ENCODE results near the gene LGR6. TPM values are rescaled to one million over a fixed set of nuclear protein-coding genes. Genes with fewer than 3 reads are reported as not detected.
"Not testable (repeated sequence)": the region's sequence is repeated elsewhere in the genome, so short reads cannot be mapped to it uniquely, and the experiment has no call there.

The LGR6 gene
- total RNA-seq, 1 donor from 2014 or later: 4.1 TPM

- DNase-seq (ENCODE audit: missing footprints) (no peak), ATAC-seq (no peak)
- intact Hi-C loops (cut with DNase I): no loop called here
Measured at GRCh38 chr1:202168861-202169260, 24.7 kb upstream of the LGR6 start.

DNA sequence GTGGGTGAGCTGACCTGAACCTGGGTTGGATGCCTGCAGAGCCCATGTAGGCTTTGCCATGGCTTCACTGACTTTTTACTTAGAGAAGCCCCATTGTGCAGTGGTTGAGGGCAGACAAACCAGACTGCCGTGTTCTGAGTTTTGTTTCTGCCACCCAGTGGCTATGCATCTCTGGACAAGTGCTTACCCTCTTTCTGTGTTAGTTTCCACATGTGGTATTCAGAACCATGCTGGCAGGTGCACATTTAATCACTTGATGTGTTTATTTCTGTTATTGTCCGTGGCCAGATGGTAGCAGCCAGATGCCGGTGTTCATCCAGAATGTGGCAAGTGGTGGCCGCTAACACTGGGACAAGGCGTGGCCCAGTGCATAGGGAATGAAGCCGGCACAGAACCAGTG is 22.9 kb upstream of the LGR6 start:
- no peak for DNase-seq (ENCODE audit: missing footprints)
- intact Hi-C loops (cut with DNase I): no loop called here
- no peak for ATAC-seq

GRCh38 chr1:202171292-202172014 is 22.1 kb upstream of the LGR6 start:
- peak; percentile 11 for ATAC-seq
- intact Hi-C loops (cut with DNase I): no loop called here

DNA sequence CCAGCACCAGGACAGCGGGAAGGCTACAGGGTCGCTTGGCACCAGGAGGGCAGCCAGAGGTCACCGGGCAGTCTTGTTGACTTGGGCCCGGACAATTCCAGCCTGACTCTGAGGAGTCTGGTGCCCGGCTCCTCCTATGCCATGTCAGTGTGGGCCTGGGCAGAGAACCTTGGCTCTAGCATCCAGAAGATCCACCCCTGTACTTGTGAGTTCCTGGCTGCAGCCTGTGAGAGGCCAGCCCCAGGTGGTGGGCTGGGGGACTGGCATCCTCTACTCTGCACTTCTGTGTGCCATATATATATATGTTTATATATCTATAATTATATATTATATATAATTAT is 21.6 kb upstream of the LGR6 start:
- intact Hi-C loops (cut with DNase I): no loop called here
- ATAC-seq (peak; percentile 3), DNase-seq (ENCODE audit: missing footprints) (no peak)

More at GRCh38 chr1:202171292-202172014, 22.1 kb upstream of the LGR6 start:
- DNase-seq (ENCODE audit: missing footprints): no peak

GRCh38 chr1:202173993-202174392 is 19.6 kb upstream of the LGR6 start:
- ATAC-seq: no peak
- intact Hi-C loops (cut with DNase I): no loop called here
- no peak for DNase-seq (ENCODE audit: missing footprints)

- intact Hi-C loops (cut with DNase I): no loop called here
Measured at GRCh38 chr1:202176949-202177927, 16.4 kb upstream of the LGR6 start.

GRCh38 chr1:202179828-202180750 is 13.5 kb upstream of the LGR6 start:
- no peak for DNase-seq (ENCODE audit: missing footprints)
- ATAC-seq: no peak
- intact Hi-C loops (cut with DNase I): no loop called here

More at GRCh38 chr1:202176949-202177927, 16.4 kb upstream of the LGR6 start:
- DNase-seq (ENCODE audit: missing footprints) (no peak), ATAC-seq (no peak)

DNA sequence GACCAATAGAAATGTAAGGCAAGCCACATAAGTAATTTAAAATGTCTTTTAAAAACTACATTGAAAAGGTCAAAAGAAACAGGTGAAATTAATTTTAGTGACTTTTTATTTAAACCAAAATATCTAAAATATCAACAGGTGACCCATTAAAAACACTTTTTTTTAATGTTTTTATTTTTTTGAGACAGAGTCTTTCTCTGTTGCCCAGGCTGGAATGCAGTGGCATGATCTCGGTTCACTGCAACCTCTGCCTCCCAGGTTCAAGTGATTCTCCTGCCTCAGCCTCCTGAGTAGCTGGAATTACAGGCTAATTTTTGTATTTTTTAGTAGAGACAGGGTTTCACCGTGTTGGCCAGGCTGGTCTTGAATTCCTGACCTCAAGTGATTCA is 12.9 kb upstream of the LGR6 start:
- DNase-seq (ENCODE audit: missing footprints); ATAC-seq; intact Hi-C loops (cut with DNase I): not testable (repeated sequence)

- DNase-seq (ENCODE audit: missing footprints) (no peak), ATAC-seq (no peak)
- intact Hi-C loops (cut with DNase I): no loop called here
Measured at GRCh38 chr1:202181586-202181985, 12.0 kb upstream of the LGR6 start.

DNA sequence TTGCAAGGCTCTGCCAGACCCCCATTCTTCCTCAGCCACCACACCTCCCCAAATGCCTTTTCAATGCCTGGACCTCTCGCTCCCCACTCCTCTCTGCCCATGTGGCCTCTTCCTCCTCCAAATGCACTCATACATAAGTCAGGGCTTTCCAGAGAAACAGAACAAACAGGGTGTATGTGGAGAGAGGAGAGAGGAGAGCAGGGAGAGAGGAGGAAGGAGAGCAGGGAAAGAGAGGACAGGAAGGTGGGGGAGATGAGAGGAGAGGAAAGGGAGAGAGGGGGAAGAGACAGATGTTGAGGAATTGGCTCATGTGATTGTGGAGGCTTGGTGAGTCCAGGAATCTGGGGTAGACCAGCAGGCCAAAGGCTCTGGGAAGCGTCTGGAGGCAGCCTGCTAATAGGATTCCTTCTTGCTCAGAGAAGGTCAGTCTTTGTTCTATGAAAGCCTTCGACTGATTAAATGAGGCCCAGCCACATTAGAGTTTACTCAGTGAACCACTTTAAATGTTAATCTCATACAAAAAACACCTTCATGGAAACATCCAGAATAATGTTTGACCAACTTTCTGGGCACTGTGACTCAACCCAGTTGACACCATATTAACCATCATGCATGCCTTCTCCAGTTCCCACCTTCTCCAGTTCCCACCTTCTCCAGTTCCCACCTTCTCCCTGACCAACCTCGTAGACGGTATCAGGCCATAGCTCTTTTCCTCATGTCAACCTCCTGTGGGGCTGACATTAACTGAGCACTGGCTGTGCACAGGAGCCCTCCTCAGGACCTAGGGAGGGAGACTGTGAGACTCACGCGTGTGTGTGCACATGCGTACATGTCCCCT is 11.3 kb upstream of the LGR6 start:
- intact Hi-C loops (cut with DNase I): no loop called here
- DNase-seq (ENCODE audit: missing footprints) (no peak), ATAC-seq (no peak)

- intact Hi-C loops (cut with DNase I): no loop called here
- DNase-seq (ENCODE audit: missing footprints): peak; percentile 93
- ATAC-seq: peak; percentile 61
Measured at GRCh38 chr1:202184750-202185460, 8.7 kb upstream of the LGR6 start.

- DNase-seq (ENCODE audit: missing footprints): no peak
- intact Hi-C loops (cut with DNase I): no loop called here
- ATAC-seq: no peak
Measured at GRCh38 chr1:202186327-202186726, 7.3 kb upstream of the LGR6 start.

DNA sequence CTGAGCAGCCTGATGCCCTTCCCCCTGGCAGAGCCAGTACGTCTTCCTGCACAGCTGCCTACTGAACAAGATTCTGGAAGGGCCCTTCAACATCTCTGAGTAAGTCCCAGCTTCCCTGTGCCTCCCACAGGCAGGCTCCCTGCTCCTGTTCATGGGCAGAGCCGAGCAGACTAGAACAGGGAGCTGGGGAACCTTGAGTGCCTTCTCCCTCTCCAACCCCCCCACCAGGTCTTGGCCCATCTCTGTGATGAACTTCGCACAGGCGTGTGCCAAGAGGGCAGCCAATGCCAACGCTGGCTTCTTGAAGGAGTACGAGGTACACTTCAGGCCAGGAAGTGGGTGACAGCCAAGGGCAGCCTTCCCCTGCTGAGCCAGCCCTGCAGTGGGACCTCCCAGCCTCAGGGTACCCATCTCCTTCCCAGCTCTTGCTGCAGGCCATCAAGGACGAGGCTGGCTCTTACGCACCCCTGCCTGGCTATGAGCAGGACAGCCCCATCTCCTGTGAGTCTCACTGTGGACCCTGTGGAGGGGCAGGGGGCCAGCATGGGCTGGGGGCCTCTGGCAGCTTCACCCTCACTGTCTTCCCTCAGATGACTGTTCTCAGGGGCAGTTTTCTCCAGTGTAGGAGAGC is 6.4 kb upstream of the LGR6 start:
- intact Hi-C loops (cut with DNase I): no loop called here

DNA sequence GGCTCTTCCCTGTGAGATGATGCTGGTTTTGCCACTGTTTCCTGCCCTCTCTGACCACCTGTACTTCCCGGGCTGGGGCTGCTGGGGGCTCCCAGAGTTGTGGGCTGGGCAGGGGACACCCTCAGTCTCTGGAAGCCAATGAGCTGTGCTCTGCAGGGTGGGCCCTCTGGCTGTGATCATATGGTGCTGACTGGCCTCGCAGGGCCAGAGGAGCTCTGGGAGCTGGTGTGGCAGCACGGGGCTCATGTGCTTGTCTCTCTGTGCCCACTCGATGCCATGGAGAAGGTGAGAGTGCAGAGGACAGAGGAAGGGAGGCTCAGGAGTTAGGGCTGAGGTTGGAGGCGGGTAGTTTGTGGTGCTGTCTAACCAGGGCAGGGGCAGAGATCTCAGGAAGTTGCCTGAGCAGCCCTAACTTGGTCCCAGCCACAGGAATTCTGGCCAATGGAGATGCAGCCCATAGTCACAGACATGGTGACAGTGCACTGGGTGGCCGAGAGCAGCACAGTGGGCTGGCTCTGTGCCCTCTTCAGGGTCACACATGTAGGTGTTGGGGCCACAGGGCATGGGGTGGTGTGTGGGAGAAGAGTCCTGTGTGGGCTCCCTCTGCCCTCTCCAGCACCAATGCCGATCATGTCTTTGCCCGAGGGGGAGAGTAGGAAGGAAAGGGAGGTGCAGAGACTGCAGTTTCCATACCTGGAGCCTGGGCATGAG is 5.7 kb upstream of the LGR6 start:
- ATAC-seq: no peak
- intact Hi-C loops (cut with DNase I): loop anchor here (2.0 kb wide), 1 partner anchor 531 kb away; no protein-coding TSS in a partner anchor
- no peak for DNase-seq (ENCODE audit: missing footprints)

More for the DNA sequence above, 6.4 kb upstream of the LGR6 start:
- DNase-seq (ENCODE audit: missing footprints) (no peak), ATAC-seq (no peak)

GRCh38 chr1:202189001-202189790 is 4.4 kb upstream of the LGR6 start:
- ATAC-seq (peak; percentile 45), DNase-seq (ENCODE audit: missing footprints) (peak; percentile 85)

More at GRCh38 chr1:202189001-202189790, 4.4 kb upstream of the LGR6 start:
- intact Hi-C loops (cut with DNase I): loop anchor here (2.0 kb wide), 1 partner anchor 530 kb away; no protein-coding TSS in a partner anchor
